Measurements from ENCODE around the gene HNRNPK.

HNRNPK gene

GRCh38 chr9:83979812-83980394, at the start of gene HNRNPK:
HNRNPK (minus strand) TSS chr9:83980215; CDS start chr9:83978252, 1,963 bp downstream.
- TF ChIP-seq RAD21 (IDR thresholded peaks at IDR 0.05; ENCODE audit: low read depth), result no peak
- peak; percentile 79; the same call in 1 of the 2 replicates for TF ChIP-seq YY1 (IDR thresholded peaks at IDR 0.05; ENCODE audit: low read depth)
- no peak; the same call in 1 of the 2 replicates for TF ChIP-seq REST (IDR thresholded peaks at IDR 0.05; ENCODE audit: low read depth)
- no peak; the same call in 1 of the 2 replicates for TF ChIP-seq CEBPB (IDR thresholded peaks at IDR 0.05)
- TF ChIP-seq TAF1 (IDR thresholded peaks at IDR 0.05; ENCODE audit: low read depth), result peak; percentile 78
- peak; percentile 71 for TF ChIP-seq CREB1 (IDR thresholded peaks at IDR 0.05; ENCODE audit: low read depth)
- TF ChIP-seq TEAD4 (IDR thresholded peaks at IDR 0.05), result no peak
- 0 out of 2 replicates have a peak, but pooled peaks have one; percentile 51 for TF ChIP-seq TCF12 (IDR thresholded peaks at IDR 0.05; ENCODE audit: low read depth)
- TF ChIP-seq NFIC (IDR thresholded peaks at IDR 0.05), result peak; percentile 46; the same call in 1 of the 2 replicates
- 0 out of 2 replicates have a peak, but pooled peaks have one; percentile 50 for TF ChIP-seq ZBTB7A (IDR thresholded peaks at IDR 0.05; ENCODE audit: low read depth)
- TF ChIP-seq EP300 (IDR thresholded peaks at IDR 0.05; ENCODE audit: borderline replicate concordance), result no peak
- no peak for TF ChIP-seq USF1 (IDR thresholded peaks at IDR 0.05)
- no peak for TF ChIP-seq FOXM1 (IDR thresholded peaks at IDR 0.05; ENCODE audit: borderline replicate concordance, low read depth)
- peak; percentile 9; the same call in 1 of the 2 replicates for TF ChIP-seq MAX (IDR thresholded peaks at IDR 0.05)
- peak; percentile 57 for TF ChIP-seq EGR1 (IDR thresholded peaks at IDR 0.05)

- TF ChIP-seq CREB1 (IDR thresholded peaks at IDR 0.05; ENCODE audit: low read depth), result no peak
- no peak for TF ChIP-seq RAD21 (IDR thresholded peaks at IDR 0.05; ENCODE audit: low read depth)
- no peak for TF ChIP-seq NFIC (IDR thresholded peaks at IDR 0.05)
- TF ChIP-seq CEBPB (IDR thresholded peaks at IDR 0.05), result no peak
- no peak for TF ChIP-seq TEAD4 (IDR thresholded peaks at IDR 0.05)
- TF ChIP-seq TCF12 (IDR thresholded peaks at IDR 0.05; ENCODE audit: low read depth), result no peak
- TF ChIP-seq REST (IDR thresholded peaks at IDR 0.05; ENCODE audit: low read depth), result no peak
- TF ChIP-seq EGR1 (IDR thresholded peaks at IDR 0.05), result no peak
- no peak for TF ChIP-seq YY1 (IDR thresholded peaks at IDR 0.05; ENCODE audit: low read depth)
- TF ChIP-seq FOXM1 (IDR thresholded peaks at IDR 0.05; ENCODE audit: borderline replicate concordance, low read depth), result no peak
- no peak for TF ChIP-seq EP300 (IDR thresholded peaks at IDR 0.05; ENCODE audit: borderline replicate concordance)
- no peak for TF ChIP-seq USF1 (IDR thresholded peaks at IDR 0.05)
- TF ChIP-seq TAF1 (IDR thresholded peaks at IDR 0.05; ENCODE audit: low read depth), result no peak
- TF ChIP-seq ZBTB7A (IDR thresholded peaks at IDR 0.05; ENCODE audit: low read depth), result no peak
- no peak for TF ChIP-seq MAX (IDR thresholded peaks at IDR 0.05)
These were observed 47.2 kb upstream of the HNRNPK start for GRCh38 chr9:84027201-84027600.

- TF ChIP-seq TAF1 (IDR thresholded peaks at IDR 0.05; ENCODE audit: low read depth), result no peak
- no peak for TF ChIP-seq MAX (IDR thresholded peaks at IDR 0.05)
- no peak for TF ChIP-seq EP300 (IDR thresholded peaks at IDR 0.05; ENCODE audit: borderline replicate concordance)
- no peak for TF ChIP-seq EGR1 (IDR thresholded peaks at IDR 0.05)
- TF ChIP-seq RAD21 (IDR thresholded peaks at IDR 0.05; ENCODE audit: low read depth), result no peak
- TF ChIP-seq ZBTB7A (IDR thresholded peaks at IDR 0.05; ENCODE audit: low read depth), result no peak
- no peak for TF ChIP-seq YY1 (IDR thresholded peaks at IDR 0.05; ENCODE audit: low read depth)
- TF ChIP-seq REST (IDR thresholded peaks at IDR 0.05; ENCODE audit: low read depth), result no peak
- no peak for TF ChIP-seq TEAD4 (IDR thresholded peaks at IDR 0.05)
- no peak for TF ChIP-seq TCF12 (IDR thresholded peaks at IDR 0.05; ENCODE audit: low read depth)
- no peak for TF ChIP-seq NFIC (IDR thresholded peaks at IDR 0.05)
- TF ChIP-seq CREB1 (IDR thresholded peaks at IDR 0.05; ENCODE audit: low read depth), result no peak
These were observed 44.1 kb upstream of the HNRNPK start for GRCh38 chr9:84024041-84024575.
